Measurements from ENCODE around the gene GAK.

GAK gene

DNA sequence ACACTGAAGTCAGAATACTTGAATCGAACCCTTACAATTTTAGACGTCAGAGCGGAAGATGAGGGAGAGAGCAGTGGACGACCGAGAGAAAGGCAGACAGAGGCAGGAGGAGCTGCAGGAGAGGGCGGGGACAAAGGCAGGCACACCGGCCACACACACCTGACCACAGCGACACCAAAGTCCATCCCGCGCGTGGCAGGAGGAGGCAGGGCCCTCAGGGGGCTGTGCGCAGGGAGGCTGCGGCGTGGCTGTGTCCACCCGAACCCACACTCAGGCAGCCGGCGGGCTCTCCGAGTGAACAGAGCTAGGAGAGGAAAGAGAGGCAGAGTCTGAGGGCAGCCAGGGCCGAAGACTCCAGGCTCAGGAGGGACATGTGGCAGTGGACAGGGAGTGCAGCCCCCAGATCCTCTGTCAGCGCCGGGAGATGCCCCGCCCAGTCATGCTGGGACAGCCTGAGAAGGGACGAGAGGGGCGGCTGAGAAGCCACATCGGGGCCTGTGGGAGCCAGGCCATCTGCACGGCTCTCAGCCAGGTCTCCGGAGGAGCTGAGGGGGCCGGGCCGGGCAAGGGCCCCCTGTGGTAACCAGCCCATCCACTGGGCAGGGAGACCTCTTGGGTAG lies 20.1 kb downstream of the GAK start:
- no peak for FAIRE-seq
- DNase-seq (ENCODE audit: insufficient read length, low spot score) = no peak
- TF ChIP-seq CTCF (IDR thresholded peaks at IDR 0.05; ENCODE audit: insufficient read depth, missing control alignments) = no peak

DNA sequence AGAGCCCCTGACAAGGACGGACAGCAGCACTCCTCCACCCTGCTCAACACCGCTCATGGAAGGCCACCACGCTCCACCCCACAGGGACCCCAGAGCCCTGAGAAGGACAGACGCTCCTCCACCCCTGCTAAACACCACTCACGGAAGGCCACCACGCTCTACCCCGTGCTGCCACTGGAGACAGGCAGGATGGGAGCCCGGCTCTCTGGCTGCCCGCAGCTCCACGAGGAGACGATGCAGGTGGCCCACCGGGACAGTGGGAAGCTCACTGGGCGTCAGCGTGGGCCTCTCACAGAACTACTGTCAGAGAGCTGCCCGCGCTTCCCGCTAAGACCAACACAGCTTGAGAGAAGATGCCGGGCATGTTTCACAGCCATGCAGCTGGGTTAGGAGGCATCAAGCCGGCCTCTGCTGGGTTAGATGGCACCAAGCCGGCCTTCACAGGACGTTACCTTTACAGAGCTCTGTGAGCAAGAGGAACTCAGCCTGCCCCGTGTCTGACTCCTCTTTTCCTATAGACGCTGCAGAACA lies 20.8 kb downstream of the GAK start:
- TF ChIP-seq CTCF (IDR thresholded peaks at IDR 0.05; ENCODE audit: insufficient read depth, missing control alignments) = no peak
- DNase-seq (ENCODE audit: insufficient read length, low spot score) = no peak
- no peak for FAIRE-seq

DNA sequence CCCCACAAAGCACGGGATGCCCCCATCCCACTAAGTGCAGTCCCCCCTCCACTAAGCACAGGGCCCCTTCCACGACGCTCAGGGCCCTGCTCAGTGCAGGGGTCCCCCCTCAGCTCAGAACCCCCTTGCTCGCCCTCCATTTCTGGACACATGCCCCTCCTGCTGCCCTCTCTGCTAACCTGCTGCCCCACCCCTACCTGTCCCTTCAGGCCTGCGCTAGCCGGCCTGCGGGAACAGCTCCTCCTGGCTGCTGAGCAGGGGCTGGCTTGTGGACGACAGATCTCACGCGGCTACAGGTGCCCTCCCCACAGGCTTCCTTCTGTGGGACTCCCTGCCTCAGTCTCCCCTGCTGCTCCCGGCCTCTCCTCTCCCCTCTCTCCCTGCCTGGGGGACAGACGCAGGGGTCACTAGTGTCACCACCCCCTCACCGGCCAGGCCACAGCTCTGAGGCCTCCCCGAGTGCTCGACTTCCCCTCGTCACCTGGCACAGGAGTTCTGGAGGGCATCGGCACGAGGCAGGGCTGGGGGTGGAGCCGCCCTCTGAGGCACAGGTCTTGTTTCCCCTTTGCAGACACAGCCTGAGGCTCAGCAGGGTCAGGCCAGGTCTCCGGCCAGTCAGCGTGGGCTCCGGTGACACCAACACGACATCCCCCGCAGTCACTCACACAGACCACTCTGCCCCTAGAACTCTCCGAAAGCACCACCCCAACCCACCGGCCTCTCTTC lies 21.6 kb downstream of the GAK start:
- FAIRE-seq (no peak), DNase-seq (ENCODE audit: insufficient read length, low spot score) (no peak)
- no peak for TF ChIP-seq CTCF (IDR thresholded peaks at IDR 0.05; ENCODE audit: insufficient read depth, missing control alignments)

GRCh38 chr4:909821-910220 lies 22.3 kb downstream of the GAK start:
- FAIRE-seq (no peak), DNase-seq (ENCODE audit: insufficient read length, low spot score) (no peak)
- TF ChIP-seq CTCF (IDR thresholded peaks at IDR 0.05; ENCODE audit: insufficient read depth, missing control alignments) = no peak

- no peak for FAIRE-seq
- DNase-seq (ENCODE audit: insufficient read length, low spot score) = no peak
- TF ChIP-seq CTCF (IDR thresholded peaks at IDR 0.05; ENCODE audit: insufficient read depth, missing control alignments) = no peak
Measured at GRCh38 chr4:909131-909571, 23.0 kb downstream of the GAK start.

- TF ChIP-seq CTCF (IDR thresholded peaks at IDR 0.05; ENCODE audit: insufficient read depth, missing control alignments) = no peak
- no peak for DNase-seq (ENCODE audit: insufficient read length, low spot score)
- FAIRE-seq = no peak
Measured at GRCh38 chr4:907691-908425, 24.3 kb downstream of the GAK start.

Measured in D721Med (cell line).